GM12878 (cell line): ENCODE results near the gene SIK2. TPM values are rescaled to one million over a fixed set of nuclear protein-coding genes. Genes with fewer than 3 reads are reported as not detected.
"Not testable (repeated sequence)": the region's sequence is repeated elsewhere in the genome, so short reads cannot be mapped to it uniquely, and the experiment has no call there.

Experiments
- ATAC-seq: fragments of 200-7000 bp; cut with Tn5 transposase; 3 replicates; pipeline ENCODE4 v1.9.1; 2020; ENCODE audit warnings: mild to moderate bottlenecking, moderate library complexity
- BruUV-seq: library from RNA; stranded (reverse); fragments of 400-500 nt; replicated peaks from 2 replicates; lab custom pipeline; 2021; lab: Mats Ljungman, UMichigan
- CTCF ChIA-PET: fragments of 300-600 bp; sonication (Branson Sonifier 250); formaldehyde crosslinking; extraction: SDS; loops from one replicate; lab custom pipeline; 2021; ENCODE audit warnings: inconsistent platforms; lab: Yijun Ruan, JAX
- POLR2A ChIA-PET: fragments of 350-600 bp; formaldehyde crosslinking; extraction: SDS; loops from one replicate; lab custom pipeline; 2021; ENCODE audit warnings: inconsistent platforms; lab: Charles Lee
- RAD21 ChIA-PET: fragments of 300-600 bp; sonication (Branson Sonifier 250); formaldehyde crosslinking; loops from one replicate; lab custom pipeline; 2023; ENCODE audit warnings: antibody characterized with exemption; ENCODE audit not compliant: unreplicated experiment; lab: Charles Lee
- SMC1A ChIA-PET: fragments of 300-600 bp; sonication (Branson Sonifier 250); formaldehyde crosslinking; loops from one replicate; lab custom pipeline; 2023; ENCODE audit not compliant: unreplicated experiment, uncharacterized antibody; lab: Charles Lee
- DNase-seq: peaks from one replicate; pipeline ENCODE4 v3.0.0-alpha.2; 2011; ENCODE audit warnings: low read depth, low spot score
- FAIRE-seq: peaks from 3 replicates; lab custom pipeline; 2011; peaks lifted over from hg19 to GRCh38; lab: Jason Lieb, UNC
- H2AFZ ChIP-seq: 2 replicates; pipeline ENCODE4 v1.6.0; 2011; ENCODE audit warnings: low read depth, low read length, control low read depth; ENCODE audit not compliant: control insufficient read depth
- H3K27ac ChIP-seq: 2 replicates; pipeline ENCODE4 v1.5.1; 2011; ENCODE audit warnings: control low read depth; ENCODE audit not compliant: control insufficient read depth, insufficient read depth
- H3K27me3 ChIP-seq, 2 experiments: replicated peaks in 1 of 2; 2 replicates each; pipeline versions ENCODE4 v1.6.0 to v1.6.1; 2011; ENCODE audit warnings: low read length in 1 of 2; ENCODE audit not compliant: control insufficient read depth in 2 of 2, insufficient read depth in 2 of 2
- H3K36me3 ChIP-seq, 2 experiments: 2 replicates each; pipeline ENCODE4 v1.5.1; 2011; ENCODE audit warnings: low read length in 1 of 2; ENCODE audit not compliant: control insufficient read depth in 2 of 2, insufficient read depth in 2 of 2
- H3K4me1 ChIP-seq: 2 replicates; pipeline ENCODE4 v1.6.1; 2011; ENCODE audit warnings: mild to moderate bottlenecking, low read length, moderate library complexity, mixed read lengths; ENCODE audit not compliant: control insufficient read depth, insufficient read depth
- H3K4me2 ChIP-seq: 2 replicates; pipeline ENCODE4 v1.6.0; 2011; ENCODE audit warnings: control low read depth; ENCODE audit not compliant: control insufficient read depth, insufficient read depth
- H3K4me3 ChIP-seq: fragments of 200-600 bp; sonication (generic); 2 replicates; pipeline ENCODE4 v1.5.1; 2016
- H3K79me2 ChIP-seq: 2 replicates; pipeline ENCODE4 v1.6.0; 2011; ENCODE audit warnings: low read length; ENCODE audit not compliant: control insufficient read depth, insufficient read depth
- H3K9ac ChIP-seq: 2 replicates; pipeline ENCODE4 v1.8.0; 2011; ENCODE audit warnings: low read length, control low read depth, mixed read lengths; ENCODE audit not compliant: control insufficient read depth, insufficient read depth
- H3K9me3 ChIP-seq: replicated peaks from 3 replicates; pipeline ENCODE4 v1.5.1; 2011; ENCODE audit warnings: mild to moderate bottlenecking, low read length; ENCODE audit not compliant: control insufficient read depth, insufficient read depth
- H4K20me1 ChIP-seq: 2 replicates; pipeline ENCODE4 v1.6.0; 2011; ENCODE audit not compliant: control insufficient read depth, insufficient read depth
- ATF2 ChIP-seq: IDR thresholded peaks from 2 replicates; pipeline ENCODE4 v1.6.1; 2012; ENCODE audit warnings: low read length, inconsistent platforms
- WGBS: methylation state at CpG from one replicate; pipeline ENCODE4 v1.1.6; 2016; ENCODE audit warnings: low lambda C conversion rate; ENCODE audit not compliant: insufficient replicate concordance, insufficient coverage; ENCODE audit errors: missing lambda C conversion rate; 5-methylcytosine and 5-hydroxymethylcytosine counted together
- in situ Hi-C: fragments of 300-500 bp; cut with MboI; formaldehyde crosslinking; loops from 9 replicates; pipeline ENCODE4 v1.14.3; 2018; ENCODE audit warnings: mixed read lengths
- intact Hi-C: fragments of 100-400 bp; cut with micrococcal nuclease; formaldehyde crosslinking; loops from one replicate; pipeline ENCODE4 v1.14.2; 2022; ENCODE audit not compliant: unreplicated experiment
- polyA plus RNA-seq, 11 experiments: library from polyadenylated mRNA; depleted of rRNA in 4 of 11; unstranded in 6 of 11; stranded (reverse) in 5 of 11; fragments of >200 nt; fragmentation: Nextera tagmentation in 4 of 11; fragmentation: Illumina TruSeq in 1 of 11; extraction: Ambion mirVana in 4 of 11; extraction: Trizol in 1 of 11; gene quantifications; 1 replicate in 1 of 11; 2 replicates in 10 of 11; pipeline versions ENCODE4 v1.2.1 to v1.2.3, GENCODE V29; 2011 to 2016; ENCODE audit warnings: inconsistent platforms in 2 of 11, missing spikeins in 2 of 11, low read depth in 1 of 11
- total RNA-seq, 4 experiments: library from RNA; depleted of rRNA in 3 of 4; stranded (reverse); fragments of >200 nt in 3 of 4; fragmentation: Illumina TruSeq in 1 of 4; extraction: Trizol in 1 of 4; gene quantifications; 2 replicates each; pipeline versions ENCODE4 v1.2.1 to v1.2.3, GENCODE V29; 2013 to 2021
- TF ChIP-seq, protein P1 (sequence below): fragments of 450-650 bp; IDR thresholded peaks from 2 replicates; pipeline ENCODE4 v1.6.1; 2018; ENCODE audit warnings: mild to moderate bottlenecking, low read depth, moderate library complexity; ENCODE audit not compliant: partially characterized antibody

Gene SIK2
- total and polyA plus RNA-seq, 10 of the 15 experiments (the other 5 are each of a cell fraction or from before 2014, with no cell fraction given): 0.97 to 14.2 (median 4.5) TPM

DNA sequence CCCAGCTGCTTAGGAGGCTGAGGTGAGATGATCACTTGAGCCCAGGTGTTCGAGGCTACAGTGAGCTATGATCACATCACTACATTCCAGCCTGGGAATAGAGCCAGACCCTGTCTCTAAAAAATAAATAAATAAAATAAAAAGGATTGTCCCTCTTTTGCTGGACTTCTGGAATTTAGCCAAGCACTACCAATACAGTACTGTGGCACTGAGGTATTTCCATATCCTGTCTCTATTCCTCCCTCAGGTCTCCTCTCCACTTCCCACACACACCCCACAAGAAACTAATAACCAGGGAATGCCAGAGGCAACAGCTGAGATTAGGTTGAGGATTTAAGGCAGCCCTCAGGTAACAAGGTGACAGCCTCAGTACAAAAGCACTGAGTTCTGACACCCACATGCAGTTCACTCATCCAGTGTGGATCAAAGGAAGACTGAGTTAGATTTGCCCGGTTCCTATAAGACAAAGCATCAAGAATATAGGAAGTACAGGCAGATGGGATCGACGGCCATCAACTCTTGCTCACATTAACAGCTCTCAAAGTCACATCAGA lies 168.4 kb downstream of the SIK2 start (continued):
- TF ChIP-seq, protein P1, sequence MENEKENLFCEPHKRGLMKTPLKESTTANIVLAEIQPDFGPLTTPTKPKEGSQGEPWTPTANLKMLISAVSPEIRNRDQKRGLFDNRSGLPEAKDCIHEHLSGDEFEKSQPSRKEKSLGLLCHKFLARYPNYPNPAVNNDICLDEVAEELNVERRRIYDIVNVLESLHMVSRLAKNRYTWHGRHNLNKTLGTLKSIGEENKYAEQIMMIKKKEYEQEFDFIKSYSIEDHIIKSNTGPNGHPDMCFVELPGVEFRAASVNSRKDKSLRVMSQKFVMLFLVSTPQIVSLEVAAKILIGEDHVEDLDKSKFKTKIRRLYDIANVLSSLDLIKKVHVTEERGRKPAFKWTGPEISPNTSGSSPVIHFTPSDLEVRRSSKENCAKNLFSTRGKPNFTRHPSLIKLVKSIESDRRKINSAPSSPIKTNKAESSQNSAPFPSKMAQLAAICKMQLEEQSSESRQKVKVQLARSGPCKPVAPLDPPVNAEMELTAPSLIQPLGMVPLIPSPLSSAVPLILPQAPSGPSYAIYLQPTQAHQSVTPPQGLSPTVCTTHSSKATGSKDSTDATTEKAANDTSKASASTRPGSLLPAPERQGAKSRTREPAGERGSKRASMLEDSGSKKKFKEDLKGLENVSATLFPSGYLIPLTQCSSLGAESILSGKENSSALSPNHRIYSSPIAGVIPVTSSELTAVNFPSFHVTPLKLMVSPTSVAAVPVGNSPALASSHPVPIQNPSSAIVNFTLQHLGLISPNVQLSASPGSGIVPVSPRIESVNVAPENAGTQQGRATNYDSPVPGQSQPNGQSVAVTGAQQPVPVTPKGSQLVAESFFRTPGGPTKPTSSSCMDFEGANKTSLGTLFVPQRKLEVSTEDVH: no peak
- TF ChIP-seq ATF2: no peak

DNA sequence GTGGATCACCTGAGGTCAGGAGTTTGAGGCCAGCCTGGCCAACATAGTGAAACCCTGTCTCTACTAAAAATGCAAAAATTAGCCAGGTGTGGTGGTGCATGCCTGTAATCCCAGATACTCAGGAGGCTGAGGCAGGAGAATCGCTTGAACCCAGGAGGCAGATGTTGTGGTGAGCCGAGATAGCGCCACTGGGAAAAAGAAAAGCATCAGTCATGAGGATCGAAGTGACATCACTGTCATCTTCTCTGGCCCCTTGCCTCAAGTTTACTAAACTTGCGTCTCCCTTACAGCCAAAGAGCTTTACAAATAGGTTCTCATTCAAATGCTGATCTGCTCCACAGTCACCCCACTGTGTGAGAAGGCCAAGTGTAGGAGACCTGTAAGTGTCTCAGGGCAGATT lies 169.0 kb downstream of the SIK2 start:
- H3K36me3 ChIP-seq, H2AFZ ChIP-seq, H3K79me2 ChIP-seq, H4K20me1 ChIP-seq, BruUV-seq, RAD21 ChIA-PET, ATAC-seq, POLR2A ChIA-PET, H3K9me3 ChIP-seq, H3K4me3 ChIP-seq, DNase-seq, H3K27me3 ChIP-seq, H3K27ac ChIP-seq, H3K9ac ChIP-seq, in situ Hi-C loops, FAIRE-seq, H3K4me2 ChIP-seq, H3K4me1 ChIP-seq: not testable (repeated sequence)
- 99% methylated on average over 5 of the region's 5 CpGs for WGBS
- intact Hi-C loops: loop anchor here (10.0 kb wide), 2 partner anchors 316 to 1486 kb away; no protein-coding TSS in a partner anchor
- CTCF ChIA-PET: interaction anchor here (1.7 to 1.9 kb wide), 2 partner anchors 130 to 184 kb away, joined by 6 read pairs; no protein-coding TSS in a partner anchor
- SMC1A ChIA-PET: interaction anchor here (0.8 to 1.5 kb wide), 2 partner anchors 170 to 184 kb away, joined by 3 read pairs; no protein-coding TSS in a partner anchor
